Caco-2 (cell line): Measurements from ENCODE around the gene CDC16. TPM values are rescaled to one million over a fixed set of nuclear protein-coding genes. Genes with fewer than 3 reads are reported as not detected.

Experiments used
- BruUV-seq: library from RNA; stranded (reverse); fragments of 400-500 nt; replicated peaks from 2 replicates; lab custom pipeline; 2021; lab: Mats Ljungman, UMichigan
- CTCF ChIA-PET: fragments of 300-600 bp; sonication (Branson Sonifier 250); formaldehyde crosslinking; loops from one replicate; lab custom pipeline; 2022; ENCODE audit warnings: antibody characterized with exemption; lab: Charles Lee
- POLR2A ChIA-PET: fragments of 300-600 bp; sonication (Branson Sonifier 250); formaldehyde crosslinking; loops from one replicate; lab custom pipeline; 2022; ENCODE audit warnings: antibody characterized with exemption; lab: Charles Lee
- DNase-seq, 2 experiments: peaks; one replicate each; pipeline versions ENCODE4 v3.0.0 to v3.0.0-alpha.2; 2020 to 2022
- H3K27me3 ChIP-seq: replicated peaks from 2 replicates; pipeline ENCODE4 v1.6.0; 2011; ENCODE audit warnings: low read length; ENCODE audit not compliant: control insufficient read depth, insufficient read depth
- H3K36me3 ChIP-seq: 2 replicates; pipeline ENCODE4 v1.5.1; 2011; ENCODE audit warnings: low read length; ENCODE audit not compliant: control insufficient read depth, insufficient read depth
- H3K4me1 ChIP-seq: fragments of 250-450 bp; sonication (Bioruptor Pico); 2 replicates; pipeline ENCODE4 v1.5.1; 2020; ENCODE audit warnings: mild to moderate bottlenecking
- H3K4me3 ChIP-seq: 2 replicates; pipeline ENCODE4 v1.5.1; 2011; ENCODE audit warnings: low read depth, mild to moderate bottlenecking, control low read depth, low read length
- H3K9me3 ChIP-seq: fragments of 250-450 bp; sonication (Bioruptor Pico); 2 replicates; pipeline ENCODE4 v1.5.1; 2020; ENCODE audit warnings: mild to moderate bottlenecking, moderate library complexity
- H3K27ac Mint-ChIP-seq: one replicate; pipeline ENCODE4 v1.8.0; 2022; ENCODE audit warnings: mixed read lengths; ENCODE audit not compliant: unreplicated experiment
- H3K27me3 Mint-ChIP-seq: one replicate; pipeline ENCODE4 v1.8.0; 2022; ENCODE audit warnings: mixed read lengths; ENCODE audit not compliant: insufficient read depth, unreplicated experiment
- H3K36me3 Mint-ChIP-seq: one replicate; pipeline ENCODE4 v1.8.0; 2022; ENCODE audit warnings: mild to moderate bottlenecking, mixed read lengths; ENCODE audit not compliant: insufficient read depth, unreplicated experiment
- H3K4me1 Mint-ChIP-seq: one replicate; pipeline ENCODE4 v1.8.0; 2022; ENCODE audit warnings: low read depth, mixed read lengths; ENCODE audit not compliant: unreplicated experiment
- H3K4me3 Mint-ChIP-seq: one replicate; pipeline ENCODE4 v1.8.0; 2022; ENCODE audit warnings: mild to moderate bottlenecking, moderate library complexity, mixed read lengths; ENCODE audit not compliant: unreplicated experiment
- H3K9me3 Mint-ChIP-seq: one replicate; pipeline ENCODE4 v1.8.0; 2022; ENCODE audit warnings: mixed read lengths; ENCODE audit not compliant: unreplicated experiment
- CTCF ChIP-seq, 2 experiments: fragments of 200-600 bp in 1 of 2; IDR thresholded peaks; 1 replicate in 1 of 2; 2 replicates in 1 of 2; pipeline versions ENCODE4 v1.5.1 to v1.8.0; 2011 to 2022; ENCODE audit warnings: antibody characterized with exemption in 1 of 2, control low read depth in 1 of 2, inconsistent platforms in 1 of 2, low read depth in 1 of 2, low read length in 1 of 2, mild to moderate bottlenecking in 1 of 2, moderate library complexity in 1 of 2; ENCODE audit not compliant: insufficient read depth in 1 of 2, severe bottlenecking in 1 of 2, unreplicated experiment in 1 of 2
- intact Hi-C: fragments of 100-400 bp; cut with micrococcal nuclease; formaldehyde crosslinking; loops from one replicate; pipeline ENCODE4 v1.10.0; 2022; ENCODE audit not compliant: unreplicated experiment
- total RNA-seq: library from RNA; stranded (reverse); gene quantifications from 2 replicates; pipeline ENCODE4 v1.2.3, GENCODE V29; 2022

The CDC16 gene
- total RNA-seq, 1 experiment from 2014 or later: 80.5 TPM

- no peak for DNase-seq
- no peaks in the 10 kb centered on the region for H3K4me1 ChIP-seq
- Mint-ChIP-seq H3K27ac (no peak overlapping the region), H3K4me3 (peak overlapping the region; percentile 45), H3K36me3 (no peaks in the 10 kb centered on the region), H3K27me3 (peaks cover 13% of the 10 kb centered on the region), H3K4me1 (no peaks in the 10 kb centered on the region), H3K9me3 (peaks cover 10% of the 10 kb centered on the region)
- peaks cover 14% of the 10 kb centered on the region for H3K9me3 ChIP-seq
- no TSS peak for BruUV-seq
- no peaks in the 10 kb centered on the region for H3K36me3 ChIP-seq
- no peak for TF ChIP-seq CTCF (IDR thresholded peaks at IDR 0.05; ENCODE audit: insufficient read depth in 1 of 2, low read depth in 1 of 2, low read length in 1 of 2, severe bottlenecking in 1 of 2, unreplicated experiment in 1 of 2)
- no peaks in the 10 kb centered on the region for H3K27me3 ChIP-seq
- CTCF ChIA-PET: no interaction called here
- intact Hi-C loops: no loop called here
- POLR2A ChIA-PET: no interaction called here
- H3K4me3 ChIP-seq: no peak overlapping the region
Measured at GRCh38 chr13:114212158-114212495, 22.6 kb upstream of the CDC16 start.

- Mint-ChIP-seq H3K9me3 (peaks cover 10% of the 10 kb centered on the region), H3K4me1 (no peaks in the 10 kb centered on the region), H3K27me3 (peaks cover 13% of the 10 kb centered on the region), H3K4me3 (no peak overlapping the region), H3K27ac (no peak overlapping the region), H3K36me3 (no peaks in the 10 kb centered on the region)
- CTCF ChIA-PET: no interaction called here
- Histone ChIP-seq H3K4me1 (no peaks in the 10 kb centered on the region), H3K9me3 (no peaks in the 10 kb centered on the region; the same call in 1 of the 2 replicates), H3K27me3 (no peaks in the 10 kb centered on the region), H3K36me3 (no peaks in the 10 kb centered on the region), H3K4me3 (no peak overlapping the region)
- no peak for TF ChIP-seq CTCF (IDR thresholded peaks at IDR 0.05; ENCODE audit: insufficient read depth in 1 of 2, low read depth in 1 of 2, low read length in 1 of 2, severe bottlenecking in 1 of 2, unreplicated experiment in 1 of 2)
- intact Hi-C loops: no loop called here
- POLR2A ChIA-PET: interaction anchor here (0.6 kb wide), 1 partner anchor 33 kb away, joined by 5 read pairs; no protein-coding TSS in a partner anchor
- no peak for DNase-seq
- no TSS peak for BruUV-seq
Measured at GRCh38 chr13:114213980-114214379, 20.7 kb upstream of the CDC16 start.

GRCh38 chr13:114219392-114219791 lies 15.3 kb upstream of the CDC16 start:
- Mint-ChIP-seq H3K27ac (no peak overlapping the region), H3K9me3 (no peaks in the 10 kb centered on the region), H3K4me1 (no peaks in the 10 kb centered on the region), H3K36me3 (no peaks in the 10 kb centered on the region), H3K27me3 (peaks cover 6% of the 10 kb centered on the region), H3K4me3 (no peak overlapping the region)
- Histone ChIP-seq H3K4me3 (no peak overlapping the region), H3K9me3 (no peaks in the 10 kb centered on the region), H3K4me1 (no peaks in the 10 kb centered on the region), H3K27me3 (no peaks in the 10 kb centered on the region), H3K36me3 (no peaks in the 10 kb centered on the region)
- CTCF ChIA-PET: no interaction called here
- no peak for DNase-seq
- TF ChIP-seq CTCF (IDR thresholded peaks at IDR 0.05; ENCODE audit: insufficient read depth in 1 of 2, low read depth in 1 of 2, low read length in 1 of 2, severe bottlenecking in 1 of 2, unreplicated experiment in 1 of 2): no peak
- POLR2A ChIA-PET: no interaction called here
- intact Hi-C loops: no loop called here
- BruUV-seq: no TSS peak
